Endothelial cell of umbilical vein (primary cell): ENCODE data around the gene KCTD14. TPM values are rescaled to one million over a fixed set of nuclear protein-coding genes. Genes with fewer than 3 reads are reported as not detected.

Experiments used
- BruUV-seq: library from RNA; stranded (reverse); fragments of 400-500 nt; replicated peaks from 2 replicates; lab custom pipeline; 2021; lab: Mats Ljungman, UMichigan
- CTCF ChIA-PET: fragments of 300-600, 350-600 bp; sonication (Branson Sonifier 250); formaldehyde crosslinking; loops from one replicate; lab custom pipeline; 2021; ENCODE audit warnings: antibody characterized with exemption, inconsistent platforms; lab: Charles Lee
- POLR2A ChIA-PET: fragments of 300-600, 350-600 bp; sonication (Branson Sonifier 250); formaldehyde crosslinking; loops from one replicate; lab custom pipeline; 2021; ENCODE audit warnings: antibody characterized with exemption, inconsistent platforms; lab: Charles Lee
- DNase-seq: peaks from one replicate; pipeline ENCODE4 v3.0.0-alpha.2; 2011; ENCODE audit warnings: low read depth, low spot score
- FAIRE-seq: peaks from 2 replicates; lab custom pipeline; 2011; peaks lifted over from hg19 to GRCh38; lab: Jason Lieb, UNC
- H2AFZ ChIP-seq: 2 replicates; pipeline ENCODE4 v1.6.0; 2012; ENCODE audit warnings: low read depth, low read length, control low read depth, inconsistent platforms
- H3K27ac ChIP-seq: 2 replicates; pipeline ENCODE4 v1.5.1; 2011; ENCODE audit warnings: low read depth, mild to moderate bottlenecking, control low read depth, low read length, moderate library complexity; ENCODE audit not compliant: insufficient read depth
- H3K27me3 ChIP-seq, 2 experiments: 2 replicates each; pipeline versions ENCODE4 v1.6.0 to v1.6.1; 2011; ENCODE audit warnings: low read length in 2 of 2, mixed read lengths in 1 of 2; ENCODE audit not compliant: control insufficient read depth in 2 of 2, insufficient read depth in 2 of 2
- H3K36me3 ChIP-seq, 2 experiments: 2 replicates in 1 of 2; 3 replicates in 1 of 2; pipeline ENCODE4 v1.5.1; 2011; ENCODE audit warnings: low read length in 2 of 2, mild to moderate bottlenecking in 1 of 2, moderate library complexity in 1 of 2; ENCODE audit not compliant: control insufficient read depth in 2 of 2, insufficient read depth in 2 of 2; ENCODE audit errors: extremely low read depth in 1 of 2
- H3K4me1 ChIP-seq: 3 replicates; pipeline ENCODE4 v1.5.1; 2011; ENCODE audit warnings: mild to moderate bottlenecking, low read length; ENCODE audit not compliant: control insufficient read depth, insufficient read depth; ENCODE audit errors: extremely low read depth
- H3K4me2 ChIP-seq: 2 replicates; pipeline ENCODE4 v1.6.1; 2011; ENCODE audit warnings: low read length, control low read depth, mixed read lengths; ENCODE audit not compliant: insufficient read depth
- H3K4me3 ChIP-seq, 3 experiments: fragments of 200-600 bp in 1 of 3; sonication (generic), shearing (Covaris generic) in 1 of 3; replicated peaks in 1 of 3; 2 replicates each; pipeline ENCODE4 v1.5.1; 2011 to 2016; ENCODE audit warnings: control low read depth in 3 of 3, low read length in 3 of 3, mild to moderate bottlenecking in 2 of 3, inconsistent platforms in 1 of 3, low read depth in 1 of 3, moderate library complexity in 1 of 3; ENCODE audit not compliant: insufficient read depth in 1 of 3
- H3K79me2 ChIP-seq: 2 replicates; pipeline ENCODE4 v1.6.0; 2012; ENCODE audit warnings: low read length, inconsistent platforms; ENCODE audit not compliant: control insufficient read depth, insufficient read depth
- H3K9ac ChIP-seq: replicated peaks from 2 replicates; pipeline ENCODE3; 2011; ENCODE audit warnings: low read length, control low read depth; ENCODE audit not compliant: insufficient read depth; ENCODE audit errors: extremely low read depth
- H3K9me1 ChIP-seq: replicated peaks from 3 replicates; pipeline ENCODE4 v1.6.0; 2011; ENCODE audit warnings: mild to moderate bottlenecking, low read length; ENCODE audit not compliant: control insufficient read depth, insufficient read depth; ENCODE audit errors: extremely low read depth
- H3K9me3 ChIP-seq: replicated peaks from 2 replicates; pipeline ENCODE4 v1.5.1; 2012; ENCODE audit warnings: low read length, inconsistent platforms; ENCODE audit not compliant: control insufficient read depth, insufficient read depth
- H4K20me1 ChIP-seq: replicated peaks from 2 replicates; pipeline ENCODE3; 2011; ENCODE audit warnings: mild to moderate bottlenecking, low read length; ENCODE audit not compliant: control insufficient read depth, insufficient read depth; ENCODE audit errors: extremely low read depth
- CTCF ChIP-seq, 2 donors: IDR thresholded peaks; 1 replicate in 1 of 2; 2 replicates in 1 of 2; pipeline ENCODE4 v1.5.1; 2011; ENCODE audit warnings: low read length in 2 of 2, mild to moderate bottlenecking in 2 of 2, moderate library complexity in 2 of 2, control low read depth in 1 of 2, inconsistent platforms in 1 of 2, low read depth in 1 of 2; ENCODE audit not compliant: insufficient read depth in 1 of 2; ENCODE audit errors: extremely low read depth in 1 of 2
- EZH2 ChIP-seq: IDR thresholded peaks from 2 replicates; pipeline ENCODE4 v1.6.1; 2012; ENCODE audit warnings: borderline replicate concordance, low read depth, mild to moderate bottlenecking, moderate library complexity, low read length, inconsistent platforms; ENCODE audit not compliant: severe bottlenecking
- FOS ChIP-seq: IDR thresholded peaks from 2 replicates; pipeline ENCODE4 v1.6.1; 2011; ENCODE audit warnings: mild to moderate bottlenecking, low read length, moderate library complexity, borderline replicate concordance; ENCODE audit not compliant: insufficient read depth
- GATA2 ChIP-seq: IDR thresholded peaks from 2 replicates; pipeline ENCODE4 v1.7.0; 2011; ENCODE audit warnings: low read depth, mild to moderate bottlenecking, moderate library complexity, mixed read lengths, low read length; ENCODE audit not compliant: insufficient read length, insufficient read depth
- JUN ChIP-seq: IDR thresholded peaks from 2 replicates; pipeline ENCODE4 v1.6.1; 2011; ENCODE audit warnings: borderline replicate concordance, low read depth; ENCODE audit not compliant: insufficient read length, insufficient read depth
- MAX ChIP-seq: IDR thresholded peaks from 2 replicates; pipeline ENCODE4 v1.6.1; 2011; ENCODE audit not compliant: insufficient read depth, insufficient read length
- MYC ChIP-seq: IDR thresholded peaks from one replicate; pipeline ENCODE4 v1.6.1; 2011; ENCODE audit warnings: mild to moderate bottlenecking, low read depth, low read length
- POLR2A ChIP-seq: IDR thresholded peaks from 2 replicates; pipeline ENCODE4 v1.6.1; 2012; ENCODE audit warnings: low read depth, mild to moderate bottlenecking, control low read depth, low read length
- POLR2AphosphoS5 ChIP-seq: IDR thresholded peaks from 2 replicates; pipeline ENCODE4 v1.6.1; 2012; ENCODE audit warnings: low read depth, mild to moderate bottlenecking, control low read depth, low read length, moderate library complexity; ENCODE audit not compliant: insufficient read depth
- dilution Hi-C: fragments of 300-500 bp; cut with MboI; formaldehyde crosslinking; loops from one replicate; pipeline ENCODE4 v1.15.0; 2019; ENCODE audit warnings: low sequenced_read_pairs; ENCODE audit not compliant: extremely low pct_ligation_motif_present
- intact Hi-C: fragments of 100-400 bp; cut with micrococcal nuclease; formaldehyde crosslinking; loops from one replicate; pipeline ENCODE4 v1.10.0; 2022
- polyA plus RNA-seq, 4 experiments: library from polyadenylated mRNA; depleted of rRNA in 3 of 4; stranded (reverse) in 3 of 4; unstranded in 1 of 4; fragments of >200 nt; gene quantifications; 2 replicates each; pipeline versions ENCODE4 v1.2.1 to v1.2.3, GENCODE V29; 2011 to 2012; ENCODE audit warnings: missing spikeins in 1 of 4
- total RNA-seq: library from RNA; stranded (reverse); gene quantifications from 2 replicates; pipeline ENCODE4 v1.2.3, GENCODE V29; 2021

KCTD14 gene
- total and polyA plus RNA-seq, 2 donors (not counting 3 experiments of a cell fraction or from before 2014, with no cell fraction given), result 0.57 to 1.8 TPM

- ChIA-PET POLR2A (no interaction called here), CTCF (interaction anchor here (1.0 kb wide), 1 partner anchor 11 kb away, joined by 3 read pairs; no protein-coding TSS in a partner anchor)
- no peaks in the 10 kb centered on the region for H3K9me1 ChIP-seq
- H3K27me3 ChIP-seq, result no peaks in the 10 kb centered on the region
- no peak overlapping the region for H3K4me3 ChIP-seq
- FAIRE-seq, result no peak
- dilution Hi-C loops (no loop called here), intact Hi-C loops (no loop called here)
- H3K27ac ChIP-seq, result no peak overlapping the region
- no TSS peak for BruUV-seq
- H3K4me2 ChIP-seq, result no peak overlapping the region
- no peaks in the 10 kb centered on the region for H3K9me3 ChIP-seq
- TF ChIP-seq POLR2AphosphoS5, result no peak
- TF ChIP-seq MYC, result no peak
- no peak for TF ChIP-seq POLR2A
- TF ChIP-seq CTCF (IDR thresholded peaks at IDR 0.05; ENCODE audit: extremely low read depth in 1 of 2, insufficient read depth in 1 of 2, low read depth in 1 of 2, low read length in 2 of 2), result no peak
- no peak for TF ChIP-seq FOS
- no peak for TF ChIP-seq JUN
- TF ChIP-seq EZH2, result no peak
- TF ChIP-seq GATA2, result no peak
- TF ChIP-seq MAX, result no peak
- H3K9ac ChIP-seq, result no peak overlapping the region
- H3K4me1 ChIP-seq, result no peaks in the 10 kb centered on the region
- no peaks in the 10 kb centered on the region for H3K36me3 ChIP-seq
- H4K20me1 ChIP-seq, result no peaks in the 10 kb centered on the region
- no peak for DNase-seq
- no peaks in the 10 kb centered on the region for H3K79me2 ChIP-seq
- H2AFZ ChIP-seq, result no peak overlapping the region
These were observed 39.6 kb upstream of the KCTD14 start for GRCh38 chr11:78062671-78063070.
